H1 (cell line): Measurements from ENCODE around the gene SIX5. TPM values are rescaled to one million over a fixed set of nuclear protein-coding genes. Genes with fewer than 3 reads are reported as not detected.

Experiments
- CTCF ChIA-PET: fragments of 300-600 bp; sonication (Branson Sonifier 250); formaldehyde crosslinking; loops from one replicate; lab custom pipeline; 2021; ENCODE audit not compliant: partially characterized antibody; lab: Charles Lee
- POLR2A ChIA-PET: fragments of 300-600 bp; sonication (Branson Sonifier 250); formaldehyde crosslinking; loops from one replicate; lab custom pipeline; 2021; ENCODE audit warnings: inconsistent platforms; ENCODE audit not compliant: partially characterized antibody; lab: Charles Lee
- DNase-seq, 2 experiments: peaks; one replicate each; pipeline versions ENCODE4 v3.0.0 to v3.0.0-alpha.2; 2010 to 2022; ENCODE audit warnings: low spot score in 2 of 2, low read depth in 1 of 2, mixed read lengths in 1 of 2
- FAIRE-seq: peaks from 2 replicates; lab custom pipeline; 2011; peaks lifted over from hg19 to GRCh38; lab: Jason Lieb, UNC
- H2AFZ ChIP-seq: 2 replicates; pipeline ENCODE4 v1.8.1; 2012; ENCODE audit warnings: low read length, inconsistent platforms
- H2AK5ac ChIP-seq: 2 replicates; pipeline ENCODE4 v1.6.1; 2013; ENCODE audit warnings: low read depth, low read length
- H2BK120ac ChIP-seq: replicated peaks from 2 replicates; pipeline ENCODE3; 2013; ENCODE audit warnings: low read depth, low read length, inconsistent platforms
- H2BK12ac ChIP-seq: 2 replicates; pipeline ENCODE4 v1.6.1; 2013; ENCODE audit warnings: low read depth, low read length
- H2BK15ac ChIP-seq: 2 replicates; pipeline ENCODE4 v1.6.1; 2013; ENCODE audit warnings: low read length
- H2BK20ac ChIP-seq: 2 replicates; pipeline ENCODE4 v1.6.1; 2013; ENCODE audit warnings: low read length
- H2BK5ac ChIP-seq: 2 replicates; pipeline ENCODE4 v1.6.1; 2013; ENCODE audit warnings: low read depth, low read length
- H3K14ac ChIP-seq: 2 replicates; pipeline ENCODE4 v1.6.1; 2013; ENCODE audit warnings: inconsistent platforms; ENCODE audit not compliant: insufficient read length
- H3K18ac ChIP-seq: 2 replicates; pipeline ENCODE4 v1.6.1; 2013; ENCODE audit warnings: low read length; ENCODE audit errors: extremely low read depth
- H3K23ac ChIP-seq: 2 replicates; pipeline ENCODE4 v1.6.1; 2013; ENCODE audit warnings: inconsistent platforms; ENCODE audit not compliant: insufficient read length
- H3K23me2 ChIP-seq: 2 replicates; pipeline ENCODE4 v1.6.1; 2013; ENCODE audit warnings: low read depth, low read length
- H3K27ac ChIP-seq: 2 replicates; pipeline ENCODE4 v1.6.1; 2011; ENCODE audit warnings: low read depth, low read length, inconsistent platforms
- H3K27me3 ChIP-seq, 4 experiments: replicated peaks in 1 of 4; 1 replicate in 1 of 4; 2 replicates in 3 of 4; pipeline versions ENCODE4 v1.6.1 to v1.8.1; 2011 to 2013; ENCODE audit warnings: low read length in 3 of 4, mild to moderate bottlenecking in 3 of 4, inconsistent platforms in 2 of 4, mixed read lengths in 2 of 4, moderate library complexity in 1 of 4; ENCODE audit not compliant: control insufficient read depth in 3 of 4, insufficient read depth in 3 of 4; ENCODE audit errors: extremely low read depth in 1 of 4
- H3K36me3 ChIP-seq, 4 experiments: 2 replicates each; pipeline versions ENCODE4 v1.6.1 to v1.8.1; 2011 to 2013; ENCODE audit warnings: mild to moderate bottlenecking in 4 of 4, low read length in 3 of 4, moderate library complexity in 2 of 4, control low read depth in 1 of 4, inconsistent platforms in 1 of 4; ENCODE audit not compliant: insufficient read depth in 4 of 4, control insufficient read depth in 2 of 4
- H3K4ac ChIP-seq: replicated peaks from 2 replicates; pipeline ENCODE3; 2013; ENCODE audit warnings: low read length, low read depth, mixed read lengths, inconsistent platforms; ENCODE audit not compliant: insufficient read length
- H3K4me1 ChIP-seq, 4 experiments: replicated peaks in 1 of 4; 1 replicate in 1 of 4; 2 replicates in 3 of 4; pipeline versions ENCODE4 v1.6.1 to v1.8.1; 2011 to 2013; ENCODE audit warnings: low read length in 3 of 4, inconsistent platforms in 2 of 4, mixed read lengths in 1 of 4; ENCODE audit not compliant: insufficient read depth in 4 of 4, control insufficient read depth in 3 of 4
- H3K4me2 ChIP-seq, 2 experiments: 2 replicates each; pipeline versions ENCODE4 v1.6.1 to v1.8.1; 2011 to 2013; ENCODE audit warnings: low read depth in 2 of 2, low read length in 2 of 2, control low read depth in 1 of 2, inconsistent platforms in 1 of 2, mild to moderate bottlenecking in 1 of 2; ENCODE audit not compliant: insufficient read depth in 1 of 2
- H3K4me3 ChIP-seq, 4 experiments: fragments of 200-600, 300-600 bp in 1 of 4; sonication (generic), shearing (Covaris generic), sonication (Bioruptor Twin) in 1 of 4; 2 replicates each; pipeline versions ENCODE4 v1.5.1 to v1.8.1; 2011 to 2016; ENCODE audit warnings: low read length in 4 of 4, low read depth in 3 of 4, control low read depth in 2 of 4, inconsistent platforms in 2 of 4, mild to moderate bottlenecking in 2 of 4, mixed read lengths in 1 of 4, moderate library complexity in 1 of 4; ENCODE audit not compliant: insufficient read depth in 2 of 4; ENCODE audit errors: extremely low read depth in 1 of 4
- H3K56ac ChIP-seq: replicated peaks from 2 replicates; pipeline ENCODE3; 2013; ENCODE audit warnings: low read depth, mild to moderate bottlenecking, mixed read lengths, low read length, inconsistent platforms; ENCODE audit not compliant: insufficient read length
- H3K79me1 ChIP-seq: 2 replicates; pipeline ENCODE4 v1.6.1; 2013; ENCODE audit warnings: low read depth, low read length, control low read depth
- H3K79me2 ChIP-seq, 2 experiments: 2 replicates each; pipeline versions ENCODE4 v1.6.1 to v1.8.1; 2012 to 2013; ENCODE audit warnings: low read length in 2 of 2, mild to moderate bottlenecking in 2 of 2, inconsistent platforms in 1 of 2; ENCODE audit not compliant: insufficient read depth in 2 of 2, control insufficient read depth in 1 of 2
- H3K9ac ChIP-seq, 4 experiments: replicated peaks in 1 of 4; 1 replicate in 1 of 4; 2 replicates in 3 of 4; pipeline versions ENCODE4 v1.6.1 to v1.8.1; 2011 to 2013; ENCODE audit warnings: low read depth in 3 of 4, low read length in 3 of 4, control low read depth in 2 of 4, mild to moderate bottlenecking in 2 of 4, moderate library complexity in 2 of 4, inconsistent platforms in 1 of 4; ENCODE audit errors: extremely low read depth in 1 of 4
- H3K9me3 ChIP-seq, 2 experiments: 2 replicates each; pipeline versions ENCODE4 v1.6.1 to v1.8.1; 2012 to 2013; ENCODE audit warnings: mild to moderate bottlenecking in 2 of 2, moderate library complexity in 2 of 2, control low read depth in 1 of 2, inconsistent platforms in 1 of 2, low read depth in 1 of 2, low read length in 1 of 2, mixed read lengths in 1 of 2; ENCODE audit not compliant: insufficient read depth in 2 of 2
- H4K20me1 ChIP-seq, 2 experiments: replicated peaks in 1 of 2; 2 replicates each; pipeline versions ENCODE3 to v1.8.1; 2011 to 2013; ENCODE audit warnings: inconsistent platforms in 2 of 2, low read length in 2 of 2, mild to moderate bottlenecking in 1 of 2; ENCODE audit not compliant: insufficient read depth in 2 of 2, control insufficient read depth in 1 of 2
- H4K5ac ChIP-seq: 2 replicates; pipeline ENCODE4 v1.6.1; 2013; ENCODE audit warnings: low read length, low read depth, mixed read lengths, inconsistent platforms; ENCODE audit not compliant: insufficient read length
- H4K8ac ChIP-seq: 2 replicates; pipeline ENCODE4 v1.8.0; 2013; ENCODE audit warnings: mild to moderate bottlenecking, moderate library complexity, low read length, inconsistent platforms; ENCODE audit not compliant: insufficient read depth; ENCODE audit errors: extremely low read depth
- H4K91ac ChIP-seq: replicated peaks from 2 replicates; pipeline ENCODE3; 2013; ENCODE audit warnings: low read length, mixed read lengths, inconsistent platforms; ENCODE audit not compliant: insufficient read length
- CTBP2 ChIP-seq: IDR thresholded peaks from 2 replicates; pipeline ENCODE4 v1.7.0; 2011; ENCODE audit warnings: borderline replicate concordance, mild to moderate bottlenecking, moderate library complexity, mixed read lengths, low read length; ENCODE audit not compliant: insufficient read depth, insufficient read length
- JUND ChIP-seq: IDR thresholded peaks from 2 replicates; pipeline ENCODE4 v1.6.1; 2011; ENCODE audit warnings: mild to moderate bottlenecking, improper control_type of control experiment, low read length
- KDM5A ChIP-seq: fragments of 200-600 bp; IDR thresholded peaks from 2 replicates; pipeline ENCODE4 v1.7.1; 2012; ENCODE audit warnings: mild to moderate bottlenecking, low read length, inconsistent platforms, mixed read lengths
- POLR2A ChIP-seq, 2 experiments: IDR thresholded peaks; 1 replicate in 1 of 2; 2 replicates in 1 of 2; pipeline ENCODE4 v1.6.1; 2011; ENCODE audit warnings: low read depth in 2 of 2, low read length in 2 of 2, mild to moderate bottlenecking in 2 of 2; ENCODE audit errors: control extremely low read depth in 1 of 2
- RBBP5 ChIP-seq: IDR thresholded peaks from 2 replicates; pipeline ENCODE4 v1.7.1; 2012; ENCODE audit warnings: low read depth, mild to moderate bottlenecking, inconsistent platforms, low read length, moderate library complexity, borderline replicate concordance
- SP4 ChIP-seq: IDR thresholded peaks from 2 replicates; pipeline ENCODE4 v1.6.1; 2012; ENCODE audit warnings: low read length, inconsistent platforms
- YY1 ChIP-seq: IDR thresholded peaks from 2 replicates; pipeline ENCODE4 v1.6.1; 2011; ENCODE audit warnings: low read depth, mild to moderate bottlenecking, low read length
- ZNF274 ChIP-seq: IDR thresholded peaks from 2 replicates; pipeline ENCODE4 v1.7.0; 2012; ENCODE audit warnings: low read length, borderline replicate concordance; ENCODE audit errors: extremely low read depth
- WGBS, 2 experiments: shearing (Covaris generic) in 1 of 2; methylation state at CpG; one replicate each; pipeline versions ENCODE4 v1.1.6 to v1.1.7; 2013 to 2015; ENCODE audit warnings: low lambda C conversion rate in 2 of 2, mixed read lengths in 2 of 2, inconsistent platforms in 1 of 2, low coverage in 1 of 2, missing lambda C conversion rate in 1 of 2; ENCODE audit not compliant: insufficient replicate concordance in 2 of 2, insufficient coverage in 1 of 2, insufficient read length in 1 of 2; ENCODE audit errors: extremely low coverage in 1 of 2, missing lambda C conversion rate in 1 of 2; 5-methylcytosine and 5-hydroxymethylcytosine counted together
- polyA plus RNA-seq, 7 experiments: library from polyadenylated mRNA; depleted of rRNA in 3 of 7; stranded (reverse) in 5 of 7; unstranded in 2 of 7; fragments of >200 nt in 5 of 7; fragments of 200-250 nt in 2 of 7; gene quantifications; 1 replicate in 5 of 7; 2 replicates in 1 of 7; 4 replicates in 1 of 7; pipeline versions ENCODE4 v1.2.1 to v1.2.3, GENCODE V29; 2011 to 2013; ENCODE audit warnings: missing spikeins in 2 of 7, mixed read lengths in 2 of 7
- total RNA-seq: library from RNA; stranded (reverse); fragmentation: NEBNext Ultra II Directional; extraction: Animal tissue kit (Norgen Biotek cat#: 25700); gene quantifications from 2 replicates; pipeline ENCODE4 v1.2.1, GENCODE V29; 2021

The SIX5 gene
- total and polyA plus RNA-seq, 2 of the 8 experiments (the other 6 are each of a cell fraction or from before 2014, with no cell fraction given) = 20.9 to 24.2 TPM

DNA sequence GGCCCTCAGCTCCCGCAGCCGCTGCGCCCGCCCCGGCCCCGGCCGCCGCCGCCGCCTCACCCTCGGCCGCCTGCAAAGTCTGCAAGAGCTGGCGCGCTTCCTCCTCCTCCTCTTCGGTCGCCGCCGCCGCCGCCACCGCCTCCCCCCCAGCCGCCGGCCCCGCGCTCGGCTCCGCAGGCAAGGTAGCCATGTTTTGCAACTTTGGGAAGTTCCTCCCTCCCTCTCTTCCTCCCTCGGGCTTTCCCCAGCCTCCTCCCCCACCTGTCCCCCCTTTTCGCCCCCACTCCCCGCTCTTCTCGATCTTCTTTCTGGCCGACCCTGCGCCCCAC is 433 bp downstream of the SIX5 start:
- POLR2A ChIA-PET = interaction anchor here (0.8 to 16.2 kb wide), 20 partner anchors 12 to 239 kb away, joined by 3 to 284 read pairs (median 6); partner anchors contain the start of genes DMPK, DMWD, FBXO46 and MEIOSIN
- peak overlapping the region; percentile 90 for H4K8ac ChIP-seq
- peaks cover 0 to 2% (median 0%) of the 10 kb centered on the region in 4 experiments; a peak in 2 of 8 replicates for H3K36me3 ChIP-seq
- H2BK20ac ChIP-seq = 0 out of 2 replicates have a peak overlapping the region, but pooled peaks have one; percentile 21
- peak overlapping the region; percentile 80; the same call in 1 of the 2 replicates for H2BK12ac ChIP-seq
- peak overlapping the region; percentile 98; the same call in 1 of the 2 replicates for H2AK5ac ChIP-seq
- H4K5ac ChIP-seq = peak overlapping the region; percentile 96
- no peaks in the 10 kb centered on the region for H3K9me3 ChIP-seq
- FAIRE-seq (no peak), DNase-seq (peak in 1 of 2 experiments; percentile 67)
- peak overlapping the region; percentile 57 to 89 (median 71) for H3K4me3 ChIP-seq
- H2BK5ac ChIP-seq = peak overlapping the region; percentile 98
- H2BK15ac ChIP-seq = no peak overlapping the region
- no peaks in the 10 kb centered on the region for H3K79me2 ChIP-seq
- peaks cover 0 to 3% of the 10 kb centered on the region in 2 experiments for H4K20me1 ChIP-seq
- no peak overlapping the region for H3K23ac ChIP-seq
- H4K91ac ChIP-seq = peak overlapping the region; percentile 99
- peak overlapping the region; percentile 100 for H3K18ac ChIP-seq
- H3K23me2 ChIP-seq = peaks cover 28% of the 10 kb centered on the region
- H2AFZ ChIP-seq = no peak overlapping the region
- peak overlapping the region; percentile 100 for H3K14ac ChIP-seq
- H3K27me3 ChIP-seq = no peaks in the 10 kb centered on the region
- H3K56ac ChIP-seq = peak overlapping the region; percentile 97
- peak overlapping the region; percentile 61 to 94 for H3K4me2 ChIP-seq
- peak overlapping the region; percentile 90 for H3K4ac ChIP-seq
- WGBS, 2 experiments = no CpG with 5 or more reads among the region's 33 CpGs
- H3K4me1 ChIP-seq = peaks cover 7 to 39% (median 31%) of the 10 kb centered on the region in 4 experiments
- H3K27ac ChIP-seq = peak overlapping the region; percentile 96
- H3K9ac ChIP-seq = peak overlapping the region; percentile 68 to 91 (median 85)
- CTCF ChIA-PET = interaction anchor here (0.8 to 6.7 kb wide), 11 partner anchors 12 to 125 kb away, joined by 3 to 55 read pairs (median 5); partner anchors contain the start of genes DMPK, DMWD and RSPH6A
- peak; percentile 44; the same call in 1 of the 2 replicates for TF ChIP-seq YY1
- TF ChIP-seq RBBP5 = no peak
- TF ChIP-seq ZNF274 = no peak
- TF ChIP-seq KDM5A = no peak
- TF ChIP-seq SP4 = no peak
- no peak for TF ChIP-seq JUND
- TF ChIP-seq CTBP2 = no peak
- TF ChIP-seq POLR2A (IDR thresholded peaks at IDR 0.05; ENCODE audit: control extremely low read depth in 1 of 2, low read depth in 2 of 2, low read length in 2 of 2) = no peak
- peak overlapping the region; percentile 86 for H2BK120ac ChIP-seq
- H3K79me1 ChIP-seq = no peaks in the 10 kb centered on the region
